Lower leg skin (tissue), 4 donors: Measurements from ENCODE around the gene BPIFB1. TPM values are rescaled to one million over a fixed set of nuclear protein-coding genes. Genes with fewer than 3 reads are reported as not detected.

Experiments
- DNase-seq, 2 donors: peaks; one replicate each; pipeline ENCODE4 v3.0.0-alpha.2; 2019; ENCODE audit warnings: low spot score in 2 of 2
- H3K4me3 ChIP-seq: fragments of 200-600 bp; sonication (generic); 2 replicates; pipeline ENCODE4 v1.5.1; 2017; ENCODE audit warnings: mild to moderate bottlenecking, low read depth; ENCODE audit not compliant: poor library complexity, severe bottlenecking
- POLR2A ChIP-seq, 2 donors: fragments of 450-650 bp; IDR thresholded peaks; one replicate each; pipeline ENCODE4 v1.6.1; 2016 to 2017; ENCODE audit warnings: antibody characterized with exemption in 2 of 2, mild to moderate bottlenecking in 1 of 2, moderate library complexity in 1 of 2
- WGBS, 2 donors: methylation state at CpG; one replicate each; pipeline ENCODE4 v1.1.5; 2018; 5-methylcytosine and 5-hydroxymethylcytosine counted together
- intact Hi-C: fragments of 100-400 bp; cut with DNase I; formaldehyde crosslinking; loops from one replicate; pipeline ENCODE4 v1.15.0; 2023; ENCODE audit warnings: low total_unique reads
- total RNA-seq, 4 donors: library from RNA; depleted of rRNA; stranded (reverse); fragments of >200 nt; gene quantifications; one replicate each; pipeline ENCODE4 v1.1.0, GENCODE V29; 2016
- TF ChIP-seq, protein P1 (sequence below), 3 donors: fragments of 450-650 bp; IDR thresholded peaks; one replicate each; pipeline ENCODE4 v1.5.1; 2016; ENCODE audit warnings: antibody characterized with exemption in 3 of 3, mild to moderate bottlenecking in 3 of 3, moderate library complexity in 2 of 3

Gene BPIFB1
- total RNA-seq, 4 donors from 2014 or later: not detected

DNA sequence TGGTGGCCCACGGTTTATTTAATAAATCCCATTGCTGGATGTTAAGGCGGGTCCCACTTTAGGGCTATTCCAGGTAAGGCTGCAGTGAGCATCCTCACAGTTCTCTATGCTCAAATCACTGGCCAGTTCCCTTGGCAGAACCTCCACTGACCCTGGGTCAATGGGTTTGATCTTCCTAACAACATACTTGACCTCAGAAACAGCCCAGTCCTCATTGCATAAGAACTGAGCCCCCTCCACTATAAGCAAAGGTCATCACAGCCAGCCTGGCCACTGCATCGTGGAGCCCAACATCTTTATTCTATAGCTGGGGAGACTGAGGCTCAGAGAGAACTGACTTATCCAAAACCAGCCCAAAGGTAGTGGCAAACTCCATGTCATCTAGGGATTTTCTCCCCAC lies 4.3 kb upstream of the BPIFB1 start:
- 84 to 86% methylated on average over 3 of the region's 3 CpGs for WGBS, 2 donors
- no peak overlapping the region for H3K4me3 ChIP-seq
- intact Hi-C loops: no loop called here
- DNase-seq: no peak
- TF ChIP-seq POLR2A (IDR thresholded peaks at IDR 0.05): no peak
- TF ChIP-seq, protein P1, sequence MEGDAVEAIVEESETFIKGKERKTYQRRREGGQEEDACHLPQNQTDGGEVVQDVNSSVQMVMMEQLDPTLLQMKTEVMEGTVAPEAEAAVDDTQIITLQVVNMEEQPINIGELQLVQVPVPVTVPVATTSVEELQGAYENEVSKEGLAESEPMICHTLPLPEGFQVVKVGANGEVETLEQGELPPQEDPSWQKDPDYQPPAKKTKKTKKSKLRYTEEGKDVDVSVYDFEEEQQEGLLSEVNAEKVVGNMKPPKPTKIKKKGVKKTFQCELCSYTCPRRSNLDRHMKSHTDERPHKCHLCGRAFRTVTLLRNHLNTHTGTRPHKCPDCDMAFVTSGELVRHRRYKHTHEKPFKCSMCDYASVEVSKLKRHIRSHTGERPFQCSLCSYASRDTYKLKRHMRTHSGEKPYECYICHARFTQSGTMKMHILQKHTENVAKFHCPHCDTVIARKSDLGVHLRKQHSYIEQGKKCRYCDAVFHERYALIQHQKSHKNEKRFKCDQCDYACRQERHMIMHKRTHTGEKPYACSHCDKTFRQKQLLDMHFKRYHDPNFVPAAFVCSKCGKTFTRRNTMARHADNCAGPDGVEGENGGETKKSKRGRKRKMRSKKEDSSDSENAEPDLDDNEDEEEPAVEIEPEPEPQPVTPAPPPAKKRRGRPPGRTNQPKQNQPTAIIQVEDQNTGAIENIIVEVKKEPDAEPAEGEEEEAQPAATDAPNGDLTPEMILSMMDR (IDR thresholded peaks at IDR 0.05): no peak

DNA sequence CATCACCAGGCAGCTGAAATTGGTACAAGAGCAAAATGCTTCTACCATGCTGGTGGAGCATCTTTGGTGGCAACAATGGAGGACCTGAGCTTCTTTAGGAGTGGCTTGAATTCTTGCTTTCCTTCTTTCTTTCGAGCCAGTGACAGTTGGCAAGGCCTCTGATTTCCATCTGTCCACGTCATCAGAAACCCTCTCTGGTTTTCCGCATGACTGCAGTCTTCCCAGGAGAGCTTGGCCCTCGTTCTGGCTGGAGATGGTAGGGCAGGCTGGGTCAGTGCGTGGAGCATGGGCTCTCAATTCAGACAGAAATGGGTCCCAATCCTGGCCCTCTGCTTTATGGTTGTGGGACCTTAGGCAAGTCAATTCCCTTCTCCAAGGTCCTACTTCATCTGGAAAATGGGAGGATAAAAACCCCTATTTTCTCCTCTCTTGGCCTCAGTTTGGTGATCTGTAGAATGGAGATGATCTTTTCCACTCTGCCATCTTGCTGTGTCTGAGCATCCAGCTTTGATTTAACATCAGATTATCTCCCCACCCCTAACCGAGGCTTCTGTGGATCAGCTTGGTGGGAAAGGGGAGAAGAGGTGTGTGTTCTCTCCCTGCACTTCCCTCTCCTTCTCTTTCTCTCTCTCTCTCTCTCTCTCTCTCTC lies 3.6 kb upstream of the BPIFB1 start:
- TF ChIP-seq, protein P1 (IDR thresholded peaks at IDR 0.05): no peak
- TF ChIP-seq POLR2A (IDR thresholded peaks at IDR 0.05): no peak
- intact Hi-C loops: no loop called here
- 75 to 78% methylated on average over 6 of the region's 6 CpGs for WGBS, 2 donors
- DNase-seq: no peak
- no peak overlapping the region for H3K4me3 ChIP-seq

DNA sequence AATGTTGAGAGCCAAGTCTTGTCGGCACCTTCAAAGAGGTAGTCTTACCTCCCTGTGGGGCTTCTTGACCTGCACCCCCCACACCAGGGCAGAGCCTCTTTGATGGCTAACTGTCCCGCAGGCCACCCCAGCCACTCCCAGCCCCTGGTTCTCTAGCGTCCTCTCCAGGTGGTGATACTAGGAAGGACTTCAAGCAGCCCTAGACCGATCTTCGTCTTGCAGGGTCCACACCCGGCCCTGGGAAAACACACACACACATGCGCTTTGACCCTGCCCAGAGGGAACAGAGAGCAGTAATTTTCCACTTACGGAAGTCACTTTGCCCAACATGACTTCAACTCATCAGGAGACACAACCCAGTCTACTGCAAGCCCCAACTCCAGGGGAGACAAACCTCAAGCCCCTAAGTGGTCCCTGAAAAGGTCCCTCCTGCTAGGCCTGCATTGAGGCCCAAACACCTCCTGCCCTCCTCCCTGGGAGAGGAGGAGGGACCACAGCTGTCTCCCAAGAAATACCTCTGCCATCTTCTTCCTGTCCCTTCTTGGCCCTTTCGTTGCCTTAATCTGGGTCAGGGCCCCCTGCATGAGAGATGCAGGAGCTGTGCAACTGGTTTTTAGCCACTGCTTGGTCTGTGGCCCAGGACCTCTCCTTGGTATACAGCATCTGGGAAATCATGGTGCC lies 2.9 kb upstream of the BPIFB1 start:
- no peak for DNase-seq
- TF ChIP-seq, protein P1 (IDR thresholded peaks at IDR 0.05): no peak
- TF ChIP-seq POLR2A (IDR thresholded peaks at IDR 0.05): no peak
- 79 to 83% methylated on average over 9 of the region's 9 CpGs for WGBS, 2 donors
- H3K4me3 ChIP-seq: no peak overlapping the region
- intact Hi-C loops: no loop called here

DNA sequence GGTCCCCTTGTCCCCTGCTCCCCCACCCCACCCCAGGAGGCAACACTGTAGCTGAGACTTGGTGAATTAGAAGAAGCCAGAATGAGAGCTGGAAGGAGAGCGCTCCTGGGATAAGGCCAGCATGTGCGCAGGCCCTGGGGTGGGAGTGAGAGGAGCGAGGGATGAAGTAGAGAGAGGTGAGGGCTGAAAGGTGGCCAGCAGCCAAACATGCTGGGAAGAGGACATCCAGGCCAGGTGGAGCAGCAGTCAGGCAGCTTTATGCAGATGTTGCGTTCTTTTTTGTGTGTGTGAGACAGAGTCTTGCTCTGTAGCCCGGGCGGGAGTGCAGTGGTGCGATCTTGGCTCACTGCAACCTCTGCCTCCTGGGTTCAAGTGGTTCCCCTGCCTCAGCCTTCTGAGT lies 2.2 kb upstream of the BPIFB1 start:
- DNase-seq: no peak
- no peak overlapping the region for H3K4me3 ChIP-seq
- TF ChIP-seq, protein P1 (IDR thresholded peaks at IDR 0.05): no peak
- no peak for TF ChIP-seq POLR2A (IDR thresholded peaks at IDR 0.05)
- WGBS, 2 donors: 91 to 95% methylated on average over 7 of the region's 7 CpGs
- intact Hi-C loops: no loop called here

DNA sequence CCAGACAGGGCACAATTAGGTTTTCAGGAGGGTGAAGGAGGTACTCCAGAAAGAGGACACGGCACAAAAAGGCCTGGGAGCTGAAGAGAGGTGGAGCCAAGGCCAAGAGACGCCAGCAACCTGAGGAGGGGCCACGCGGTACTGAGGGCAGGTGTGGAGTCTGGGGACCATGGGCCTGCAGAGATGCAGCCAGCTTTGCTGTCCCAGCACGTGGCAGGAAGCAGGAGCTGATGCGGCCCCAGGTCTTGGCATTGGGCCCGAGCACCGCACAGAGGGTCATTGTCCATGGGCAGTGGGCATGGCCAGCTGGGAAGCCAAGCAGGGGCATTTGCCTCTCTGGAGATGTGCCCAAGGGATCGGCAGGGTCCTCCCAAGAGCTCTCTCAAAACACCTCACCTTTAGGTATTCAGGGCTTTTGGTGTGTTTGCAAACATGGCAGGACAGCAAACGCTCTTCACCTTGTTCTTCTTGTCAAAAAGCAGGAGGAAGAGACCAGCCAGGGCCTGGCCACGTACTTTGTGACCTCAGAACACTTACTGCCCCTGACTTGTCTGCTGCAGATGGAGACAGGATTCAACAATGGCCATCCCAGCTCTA lies 1.4 kb upstream of the BPIFB1 start:
- no peak for TF ChIP-seq POLR2A (IDR thresholded peaks at IDR 0.05)
- TF ChIP-seq, protein P1 (IDR thresholded peaks at IDR 0.05): no peak
- intact Hi-C loops: no loop called here
- no peak overlapping the region for H3K4me3 ChIP-seq
- 58 to 66% methylated on average over 10 to 11 of the region's 11 CpGs for WGBS, 2 donors
- DNase-seq: no peak
